Hepatocyte (in vitro differentiated cells): Measurements from ENCODE around the gene ZNF385D. TPM values are rescaled to one million over a fixed set of nuclear protein-coding genes. Genes with fewer than 3 reads are reported as not detected.

Experiments
- DNase-seq: peaks from one replicate; pipeline ENCODE4 v3.0.0-alpha.2; 2016; ENCODE audit warnings: low spot score
- H2AFZ ChIP-seq: fragments of 200-600 bp; sonication (generic); 2 replicates; pipeline ENCODE4 v1.6.0; 2016; ENCODE audit warnings: antibody characterized with exemption, mild to moderate bottlenecking
- H3K27ac ChIP-seq: fragments of 200-600 bp; sonication (generic); 2 replicates; pipeline ENCODE4 v1.5.1; 2016; ENCODE audit warnings: mild to moderate bottlenecking
- H3K27me3 ChIP-seq: fragments of 200-600 bp; sonication (generic); 2 replicates; pipeline ENCODE4 v1.6.1; 2016
- H3K36me3 ChIP-seq: fragments of 200-600 bp; sonication (generic); replicated peaks from 2 replicates; pipeline ENCODE4 v1.5.1; 2016; ENCODE audit warnings: low read depth; ENCODE audit not compliant: insufficient read depth
- H3K4me1 ChIP-seq: fragments of 200-600 bp; sonication (generic); 2 replicates; pipeline ENCODE4 v1.5.1; 2016; ENCODE audit warnings: mild to moderate bottlenecking, moderate library complexity; ENCODE audit not compliant: insufficient read depth
- H3K4me2 ChIP-seq: fragments of 200-600 bp; sonication (generic); 2 replicates; pipeline ENCODE4 v1.6.0; 2016
- H3K4me3 ChIP-seq: fragments of 200-600 bp; sonication (generic); 2 replicates; pipeline ENCODE4 v1.5.1; 2016; ENCODE audit warnings: mild to moderate bottlenecking
- H3K79me2 ChIP-seq: fragments of 200-600 bp; sonication (generic); 2 replicates; pipeline ENCODE4 v1.6.0; 2017; ENCODE audit warnings: mild to moderate bottlenecking
- H3K9me2 ChIP-seq: fragments of 200-600 bp; sonication (generic); replicated peaks from 2 replicates; pipeline ENCODE4 v1.6.0; 2017; ENCODE audit warnings: mild to moderate bottlenecking; ENCODE audit not compliant: insufficient read depth
- H3K9me3 ChIP-seq: fragments of 200-600 bp; sonication (generic); 2 replicates; pipeline ENCODE4 v1.5.1; 2016; ENCODE audit warnings: low read depth, mild to moderate bottlenecking
- H4K20me1 ChIP-seq: fragments of 200-600 bp; sonication (generic); 2 replicates; pipeline ENCODE4 v1.6.0; 2016; ENCODE audit warnings: mild to moderate bottlenecking; ENCODE audit not compliant: insufficient read depth, poor library complexity, severe bottlenecking
- CTCF ChIP-seq: fragments of 200-600 bp; sonication (generic); IDR thresholded peaks from 2 replicates; pipeline ENCODE4 v1.5.1; 2016; ENCODE audit warnings: antibody characterized with exemption, mild to moderate bottlenecking; ENCODE audit not compliant: poor library complexity
- EZH2 ChIP-seq: fragments of 200-600 bp; sonication (generic); IDR thresholded peaks from 2 replicates; pipeline ENCODE4 v1.6.1; 2016; ENCODE audit warnings: antibody characterized with exemption, mild to moderate bottlenecking, borderline replicate concordance
- EZH2phosphoT487 ChIP-seq: fragments of 200-600 bp; sonication (generic); IDR thresholded peaks from one replicate; pipeline ENCODE4 v1.6.1; 2018; ENCODE audit warnings: antibody characterized with exemption, mild to moderate bottlenecking, low read depth, moderate library complexity; ENCODE audit not compliant: unreplicated experiment, severe bottlenecking
- WGBS: methylation state at CpG from one replicate; pipeline ENCODE4 v1.1.6; 2016; ENCODE audit warnings: low lambda C conversion rate; ENCODE audit errors: missing lambda C conversion rate; 5-methylcytosine and 5-hydroxymethylcytosine counted together
- polyA plus RNA-seq: library from polyadenylated mRNA; unstranded; fragments of >200 nt; fragmentation: Nextera tagmentation; extraction: Ambion mirVana; gene quantifications from 2 replicates; pipeline ENCODE4 v1.2.1, GENCODE V29; 2016
- total RNA-seq: library from RNA; depleted of rRNA; stranded (reverse); fragments of >200 nt; gene quantifications from 2 replicates; pipeline ENCODE4 v1.2.3, GENCODE V29; 2014

Gene ZNF385D
- total and polyA plus RNA-seq, 2 experiments from 2014 or later = 4.9 to 7.4 TPM

DNA sequence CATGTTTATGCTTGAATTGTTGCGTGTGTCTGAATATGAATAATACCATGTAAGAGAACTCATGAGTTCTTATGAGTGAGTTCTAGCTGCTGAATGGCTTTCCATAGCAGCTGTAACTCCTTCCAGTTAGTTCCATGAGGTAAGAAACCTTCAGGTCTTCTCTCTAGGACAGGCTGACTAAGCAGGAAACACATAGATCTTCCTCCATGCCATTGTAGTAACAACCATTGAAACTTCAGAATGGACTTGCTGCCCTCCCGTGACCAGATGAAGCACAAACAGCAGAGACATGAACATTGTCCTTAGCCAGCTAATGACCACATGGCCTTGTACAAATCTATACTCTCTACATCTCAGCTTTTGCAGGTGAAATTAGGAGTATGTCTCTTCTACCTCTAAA, 200.0 kb downstream of the ZNF385D start:
- no peaks in the 10 kb centered on the region for H3K27me3 ChIP-seq
- no peaks in the 10 kb centered on the region for H3K9me2 ChIP-seq
- no peak overlapping the region for H3K4me2 ChIP-seq
- H3K36me3 ChIP-seq = no peaks in the 10 kb centered on the region
- no peaks in the 10 kb centered on the region for H3K9me3 ChIP-seq
- H3K79me2 ChIP-seq = no peaks in the 10 kb centered on the region
- H2AFZ ChIP-seq = no peak overlapping the region
- peak; percentile 31 for TF ChIP-seq CTCF
- TF ChIP-seq EZH2 = no peak
- WGBS = 74% methylated on average over 2 of the region's 2 CpGs
- no peak overlapping the region for H3K4me3 ChIP-seq
- H4K20me1 ChIP-seq = no peaks in the 10 kb centered on the region
- no peak overlapping the region for H3K27ac ChIP-seq
- DNase-seq = peak; percentile 14
- no peaks in the 10 kb centered on the region for H3K4me1 ChIP-seq

- no peaks in the 10 kb centered on the region for H3K9me2 ChIP-seq
- no peaks in the 10 kb centered on the region for H4K20me1 ChIP-seq
- no peak overlapping the region for H3K4me3 ChIP-seq
- H3K4me1 ChIP-seq = no peaks in the 10 kb centered on the region
- no peak for DNase-seq
- no peak overlapping the region for H3K4me2 ChIP-seq
- WGBS = 33% methylated on average over 4 of the region's 4 CpGs
- TF ChIP-seq CTCF (no peak), EZH2 (no peak), EZH2phosphoT487 (no peak)
- no peaks in the 10 kb centered on the region for H3K36me3 ChIP-seq
- no peaks in the 10 kb centered on the region for H3K79me2 ChIP-seq
- no peaks in the 10 kb centered on the region for H3K9me3 ChIP-seq
- no peak overlapping the region for H2AFZ ChIP-seq
- H3K27me3 ChIP-seq = no peaks in the 10 kb centered on the region
- H3K27ac ChIP-seq = no peak overlapping the region
These were observed 206.9 kb downstream of the ZNF385D start for GRCh38 chr3:21544076-21544462.

- H3K9me3 ChIP-seq = no peaks in the 10 kb centered on the region
- no peaks in the 10 kb centered on the region for H4K20me1 ChIP-seq
- DNase-seq = no peak
- H2AFZ ChIP-seq = no peak overlapping the region
- 67% methylated on average over 15 of the region's 15 CpGs for WGBS
- no peak overlapping the region for H3K4me2 ChIP-seq
- H3K4me3 ChIP-seq = no peak overlapping the region
- H3K36me3 ChIP-seq = no peaks in the 10 kb centered on the region
- H3K27me3 ChIP-seq = no peaks in the 10 kb centered on the region
- no peaks in the 10 kb centered on the region for H3K4me1 ChIP-seq
- no peaks in the 10 kb centered on the region for H3K79me2 ChIP-seq
- no peaks in the 10 kb centered on the region for H3K9me2 ChIP-seq
- TF ChIP-seq EZH2phosphoT487 (no peak), EZH2 (no peak), CTCF (no peak)
- no peak overlapping the region for H3K27ac ChIP-seq
These were observed 207.5 kb downstream of the ZNF385D start for GRCh38 chr3:21543380-21544075.
